LoVo (cell line): Measurements from ENCODE around the gene AKAP1.
A peak's percentile ranks its signal among the peaks of the same experiment; 100 is the strongest.

Experiments
- DNase-seq: peaks from one replicate; pipeline ENCODE4 v3.0.0-alpha.2; 2016; ENCODE audit warnings: low spot score

AKAP1 gene

GRCh38 chr17:57084802-57085447, at the start of gene AKAP1:
AKAP1 (plus strand) TSS chr17:57085246; CDS start chr17:57105465, 20,219 bp downstream.
- peak; percentile 97 for DNase-seq

GRCh38 chr17:57035971-57036481, 49.0 kb upstream of the AKAP1 start:
- DNase-seq = peak; percentile 83

DNA sequence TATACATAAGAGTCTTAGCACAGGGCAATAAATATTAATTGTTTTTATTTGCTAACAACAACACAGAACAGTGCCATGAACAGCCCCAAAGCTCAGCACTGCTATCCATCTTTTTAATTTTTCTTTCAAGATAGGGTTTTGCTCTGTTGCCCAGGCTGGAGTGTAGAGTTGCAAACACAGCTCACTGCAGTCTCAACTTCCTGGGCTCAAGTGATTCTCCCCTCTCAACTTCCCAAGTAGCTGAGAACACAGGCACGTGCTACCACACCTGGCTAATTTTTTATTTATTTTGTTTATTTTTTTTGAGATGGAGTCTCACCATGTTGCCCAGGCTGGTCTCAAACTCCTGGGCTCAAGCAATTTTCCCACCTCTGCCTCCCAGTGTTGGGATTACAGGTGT, 47.6 kb upstream of the AKAP1 start:
- DNase-seq = no peak

DNA sequence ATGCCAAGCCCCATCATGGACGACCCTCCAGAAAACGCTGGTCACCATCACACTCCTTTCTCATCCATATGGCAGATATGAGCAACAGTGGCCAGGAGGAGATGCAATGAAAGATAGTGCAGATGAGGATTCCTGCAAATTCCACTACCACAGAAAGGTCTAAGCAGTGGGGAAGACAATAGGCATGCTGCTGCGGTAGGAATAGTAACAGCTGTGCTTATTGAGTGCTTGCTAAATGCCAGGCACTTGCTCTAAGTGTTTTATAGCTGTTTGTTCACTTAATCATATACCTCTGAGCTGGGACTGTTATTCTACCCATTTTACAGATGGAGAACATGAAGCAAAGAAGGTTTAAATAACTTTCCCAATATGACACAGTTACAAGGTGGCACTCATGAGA, 46.6 kb upstream of the AKAP1 start:
- DNase-seq = no peak

DNA sequence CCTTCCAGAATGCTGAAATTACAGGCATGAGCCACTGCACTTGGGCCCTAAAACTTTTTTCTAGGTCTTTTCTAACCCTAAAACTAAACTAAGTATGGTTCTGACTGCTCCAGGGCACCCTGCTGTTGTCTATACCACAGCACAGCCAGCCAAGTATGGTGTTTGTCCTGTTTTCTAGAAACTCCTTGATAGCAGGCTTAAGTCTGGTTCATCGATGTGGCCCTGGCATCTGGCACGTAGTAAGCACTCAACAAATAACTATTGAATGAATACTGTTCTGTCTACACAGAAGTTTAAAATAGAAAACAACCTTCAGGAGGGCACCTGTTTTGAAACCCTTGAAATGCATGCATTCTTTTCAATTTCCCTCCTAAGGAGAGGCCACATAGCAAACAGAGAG, 44.5 kb upstream of the AKAP1 start:
- no peak for DNase-seq

GRCh38 chr17:57043276-57043675, 41.8 kb upstream of the AKAP1 start:
- DNase-seq = no peak

DNA sequence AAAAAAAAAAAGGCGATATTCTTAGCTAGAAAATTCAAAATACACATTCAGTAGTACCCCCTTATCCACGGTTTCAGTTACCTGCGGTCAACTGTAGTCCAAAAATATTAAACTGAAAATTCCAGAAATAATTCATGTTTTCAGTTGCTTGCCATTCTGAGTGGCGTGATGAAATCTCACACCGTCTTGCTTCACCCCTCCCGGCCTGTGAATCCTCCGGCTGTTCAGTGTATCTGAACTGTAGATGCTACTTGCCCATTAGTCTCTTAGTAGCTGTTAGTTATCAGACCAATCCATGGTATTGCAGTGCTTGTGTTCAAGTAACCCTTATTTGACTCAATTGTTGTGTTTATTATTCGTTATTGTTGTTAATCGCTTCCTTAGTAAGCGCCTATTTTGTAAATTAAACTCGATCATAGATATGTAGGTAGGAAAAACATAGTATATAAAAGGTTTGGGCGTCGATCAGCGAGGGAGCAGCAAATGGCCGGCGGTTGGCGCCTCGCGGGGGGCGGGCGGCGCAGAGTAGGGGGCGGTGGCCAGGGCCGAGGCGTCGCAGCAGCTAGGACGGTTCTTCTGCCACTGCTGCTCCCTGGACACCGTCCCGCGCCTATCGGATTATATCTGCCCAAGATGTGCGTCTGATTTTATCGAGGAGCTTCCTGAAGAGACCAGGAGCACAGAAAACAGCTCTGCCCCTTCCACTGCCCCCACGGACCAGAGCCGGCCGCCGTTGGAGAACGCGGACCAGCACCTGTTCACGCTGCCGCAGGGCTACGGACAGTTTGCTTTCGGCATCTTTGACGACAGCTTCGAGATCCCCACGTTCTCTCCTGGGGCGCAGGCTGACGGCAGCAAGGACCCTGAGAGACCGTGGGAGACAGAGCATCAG, 39.8 kb upstream of the AKAP1 start:
- no peak for DNase-seq

GRCh38 chr17:57045868-57046704, 39.0 kb upstream of the AKAP1 start:
- DNase-seq = no peak

DNA sequence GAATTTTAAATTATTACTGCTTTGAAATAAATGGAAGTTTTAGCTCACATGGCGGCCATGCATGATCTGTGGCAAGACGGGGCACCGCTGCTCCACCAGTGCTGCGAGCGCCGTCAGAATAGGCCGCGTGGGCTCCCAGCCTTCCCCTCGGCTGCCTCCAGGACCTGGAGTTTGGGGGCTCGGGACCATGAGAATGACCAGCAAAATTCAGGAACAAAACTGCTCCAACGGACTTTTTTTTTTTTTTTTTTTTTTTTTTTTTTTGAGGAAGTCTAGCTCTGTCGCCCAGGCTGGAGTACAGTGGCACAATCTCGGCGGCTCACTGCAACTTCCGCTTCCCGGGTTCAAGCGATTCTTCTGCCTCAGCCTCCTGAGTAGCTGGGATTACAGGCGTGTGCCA, 38.3 kb upstream of the AKAP1 start:
- no peak for DNase-seq

DNA sequence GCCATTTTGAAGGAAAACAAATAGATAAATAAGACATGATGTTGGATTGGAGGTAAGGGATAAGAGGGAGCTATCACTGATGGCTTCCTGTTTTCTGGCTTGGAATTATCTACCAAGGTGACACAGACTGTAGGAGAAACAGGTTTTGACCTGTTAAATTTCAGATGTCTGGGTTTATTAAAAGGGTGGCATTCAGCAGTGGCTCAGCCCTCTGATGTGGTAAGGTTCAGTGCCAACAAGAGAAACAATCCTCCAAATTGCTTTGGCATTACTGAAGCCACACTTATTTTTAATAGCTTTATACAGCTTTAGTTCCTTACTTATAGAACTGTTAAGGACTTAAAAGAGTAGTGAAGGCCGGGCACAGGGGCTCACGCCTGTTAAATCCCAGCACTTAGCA, 37.0 kb upstream of the AKAP1 start:
- DNase-seq = no peak

DNA sequence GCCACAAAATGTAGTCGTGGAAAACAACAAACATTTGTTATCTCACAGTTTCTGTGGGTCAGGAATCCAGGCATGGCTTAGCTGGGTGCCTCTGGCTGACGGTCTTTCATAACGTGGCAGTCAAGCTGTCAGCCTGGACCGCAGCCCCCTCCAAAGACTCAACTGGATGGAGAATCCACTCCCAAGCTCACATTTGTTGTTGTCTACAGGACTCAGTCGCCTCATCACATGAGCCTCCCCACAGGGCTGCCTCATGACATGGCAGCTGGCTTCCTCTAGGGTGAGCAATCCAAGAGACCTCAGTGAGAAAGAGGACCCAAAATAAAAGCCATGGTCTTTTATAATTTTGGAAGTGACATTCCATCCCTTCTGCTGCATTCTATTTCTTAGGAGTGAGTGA, 34.7 kb upstream of the AKAP1 start:
- no peak for DNase-seq

DNA sequence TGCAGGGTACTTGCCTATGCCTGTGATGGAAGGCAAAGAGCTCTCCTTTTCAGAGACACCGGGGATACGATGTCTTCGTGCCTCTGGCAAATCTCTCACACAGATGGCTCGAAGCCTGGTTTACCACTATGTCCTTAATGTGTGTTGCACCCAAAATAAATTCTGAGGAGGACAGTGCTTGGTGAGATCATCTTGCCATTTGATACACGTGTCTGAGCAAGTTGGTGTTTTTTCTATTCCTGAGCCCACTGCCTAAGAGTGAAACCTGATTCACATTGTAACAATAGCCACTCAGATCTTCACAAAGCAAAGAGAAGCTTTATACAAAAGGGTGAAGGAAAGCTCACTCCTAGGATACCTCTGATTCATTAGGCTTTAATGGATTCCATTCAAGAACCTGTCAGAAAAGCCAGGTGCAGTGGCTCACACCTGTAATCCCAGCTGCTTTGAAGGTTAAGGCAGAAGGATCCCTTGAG, 33.1 kb upstream of the AKAP1 start:
- DNase-seq = no peak

GRCh38 chr17:57062865-57063264, 22.2 kb upstream of the AKAP1 start:
- no peak for DNase-seq

GRCh38 chr17:57067162-57067561, 17.9 kb upstream of the AKAP1 start:
- no peak for DNase-seq

DNA sequence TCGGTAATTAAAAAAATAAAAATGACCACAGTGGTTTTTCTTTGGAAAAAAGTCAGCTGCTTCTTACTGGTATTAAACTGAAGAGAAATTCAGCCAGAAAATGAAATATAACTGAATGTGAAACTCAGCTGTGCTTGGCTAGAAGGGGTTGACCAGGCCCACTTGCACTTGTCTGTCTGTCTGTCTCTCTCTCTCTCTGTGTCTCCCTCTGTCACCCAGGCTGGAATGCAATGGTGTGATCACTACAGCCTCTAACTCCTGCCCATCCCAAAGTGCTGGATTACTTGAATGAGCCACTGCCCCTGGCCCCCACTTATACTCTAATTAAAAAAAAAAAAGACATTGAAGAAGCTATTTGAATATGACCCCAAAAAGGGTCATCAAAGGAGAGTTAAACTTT, 17.3 kb upstream of the AKAP1 start:
- DNase-seq = no peak

GRCh38 chr17:57068222-57068658, 16.8 kb upstream of the AKAP1 start:
- no peak for DNase-seq

DNA sequence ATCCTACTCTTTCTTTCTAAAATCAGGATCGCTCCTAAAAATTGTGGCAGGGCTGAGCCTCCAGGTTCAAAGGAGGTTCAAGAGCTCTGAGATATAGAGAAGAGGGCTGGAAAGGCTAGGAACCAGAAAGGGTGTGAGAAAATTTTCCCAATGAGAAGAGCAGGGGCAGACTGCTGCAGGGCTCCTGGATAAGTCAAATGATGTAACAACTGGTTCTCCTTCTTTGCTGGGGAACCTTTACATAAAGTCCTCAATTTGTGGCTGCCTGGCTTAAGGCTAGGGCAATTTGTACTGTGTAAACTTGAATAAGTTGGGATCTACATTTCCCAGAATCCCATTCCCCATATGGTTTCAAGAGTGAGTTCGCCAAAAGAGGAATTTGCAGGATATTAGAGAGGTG, 16.3 kb upstream of the AKAP1 start:
- no peak for DNase-seq

- no peak for DNase-seq
These were observed 12.8 kb upstream of the AKAP1 start for GRCh38 chr17:57071991-57072944.

DNA sequence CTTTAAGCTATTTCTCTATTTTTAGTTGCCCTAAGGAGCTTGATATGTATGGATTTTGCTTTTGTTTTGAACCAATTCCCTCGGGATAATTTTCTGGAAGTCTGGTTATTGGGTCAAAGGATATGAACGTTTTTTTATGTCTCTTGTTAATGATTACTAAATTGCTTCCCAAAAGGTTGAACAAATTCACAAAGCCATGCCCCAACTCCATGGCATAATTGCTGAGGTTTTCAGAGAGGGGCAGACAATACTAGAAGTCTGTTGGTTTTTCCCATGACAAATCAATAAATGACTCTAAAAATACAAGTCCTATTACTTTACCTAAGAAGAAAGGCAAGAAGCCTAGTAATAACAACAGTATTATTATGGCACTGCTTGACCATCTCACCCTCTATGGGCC, 11.4 kb upstream of the AKAP1 start:
- DNase-seq = no peak

GRCh38 chr17:57075193-57075592, 9.9 kb upstream of the AKAP1 start:
- DNase-seq = no peak

GRCh38 chr17:57075785-57076184, 9.3 kb upstream of the AKAP1 start:
- no peak for DNase-seq
